Thyroid gland (tissue), 4 donors: ENCODE results near the gene CREBBP. TPM values are rescaled to one million over a fixed set of nuclear protein-coding genes. Genes with fewer than 3 reads are reported as not detected.

Experiments used
- DNase-seq, 2 donors: peaks; one replicate each; pipeline ENCODE4 v3.0.0-alpha.2; 2019
- H3K27ac ChIP-seq, 3 donors: fragments of 200-600 bp; sonication (generic); 1 replicate in 2 of 3; 2 replicates in 1 of 3; pipeline ENCODE4 v1.5.1; 2016 to 2019; ENCODE audit warnings: mild to moderate bottlenecking in 1 of 3, moderate library complexity in 1 of 3
- H3K27me3 ChIP-seq: fragments of 200-600 bp; sonication (generic); one replicate; pipeline ENCODE4 v1.5.1; 2019
- H3K36me3 ChIP-seq, 2 donors: fragments of 200-600 bp; sonication (generic); one replicate each; pipeline ENCODE4 v1.5.1; 2016 to 2019
- H3K4me1 ChIP-seq, 2 donors: fragments of 200-600 bp; sonication (generic); one replicate each; pipeline ENCODE4 v1.5.1; 2017 to 2019
- H3K4me3 ChIP-seq, 3 donors: fragments of 200-600 bp; sonication (generic); replicated peaks in 1 of 3; 1 replicate in 2 of 3; 2 replicates in 1 of 3; pipeline ENCODE4 v1.5.1; 2016; ENCODE audit warnings: mild to moderate bottlenecking in 1 of 3
- H3K9me3 ChIP-seq: fragments of 200-600 bp; sonication (generic); one replicate; pipeline ENCODE4 v1.5.1; 2017
- CTCF ChIP-seq, 6 experiments: fragments of 200-600 bp in 3 of 6; fragments of 450-650 bp in 3 of 6; sonication (generic) in 3 of 6; IDR thresholded peaks; one replicate each; pipeline ENCODE4 v1.5.1; 2016 to 2019; ENCODE audit warnings: antibody characterized with exemption in 6 of 6, mild to moderate bottlenecking in 2 of 6, inconsistent platforms in 1 of 6, moderate library complexity in 1 of 6
- POLR2A ChIP-seq, 2 donors: fragments of 450-650 bp; IDR thresholded peaks; one replicate each; pipeline ENCODE4 v1.6.1; 2017; ENCODE audit warnings: antibody characterized with exemption in 2 of 2, mild to moderate bottlenecking in 2 of 2, moderate library complexity in 1 of 2
- WGBS, 2 donors: methylation state at CpG; one replicate each; pipeline ENCODE4 v1.1.5; 2017; 5-methylcytosine and 5-hydroxymethylcytosine counted together
- intact Hi-C: fragments of 100-400 bp; cut with DNase I; formaldehyde crosslinking; loops from one replicate; pipeline ENCODE4 v1.15.1; 2023
- total RNA-seq, 4 donors: library from RNA; depleted of rRNA; stranded (reverse); fragments of >200 nt; gene quantifications; one replicate each; pipeline ENCODE4 v1.2.3, GENCODE V29; 2016

CREBBP gene
- total RNA-seq, 4 donors from 2014 or later = 52.5 to 157 (median 75.9) TPM

- WGBS, 2 donors = 95% methylated on average over 15 of the region's 15 CpGs
- no peak overlapping the region for H3K27ac ChIP-seq
- no peak for DNase-seq
- H3K27me3 ChIP-seq = no peaks in the 10 kb centered on the region
- TF ChIP-seq CTCF (IDR thresholded peaks at IDR 0.05) (no peak), POLR2A (IDR thresholded peaks at IDR 0.05) (no peak)
- no peaks in the 10 kb centered on the region for H3K9me3 ChIP-seq
- H3K4me1 ChIP-seq = no peaks in the 10 kb centered on the region
- peaks cover 30 to 32% of the 10 kb centered on the region in 2 donors for H3K36me3 ChIP-seq
- no peak overlapping the region for H3K4me3 ChIP-seq
- intact Hi-C loops = no loop called here
Observed at GRCh38 chr16:3752984-3753383, 127.5 kb downstream of the CREBBP start.

GRCh38 chr16:3751878-3752277 is 128.6 kb downstream of the CREBBP start:
- Histone ChIP-seq H3K9me3 (no peaks in the 10 kb centered on the region), H3K27ac (no peak overlapping the region), H3K4me3 (no peak overlapping the region), H3K27me3 (no peaks in the 10 kb centered on the region), H3K4me1 (no peaks in the 10 kb centered on the region), H3K36me3 (peaks cover 22 to 28% of the 10 kb centered on the region in 2 donors)
- 95% methylated on average over 8 of the region's 8 CpGs for WGBS, 2 donors
- intact Hi-C loops = no loop called here
- DNase-seq = no peak
- TF ChIP-seq CTCF (IDR thresholded peaks at IDR 0.05) = no peak
- no peak for TF ChIP-seq POLR2A (IDR thresholded peaks at IDR 0.05)

- WGBS, 2 donors = 64 to 72% methylated on average over 5 of the region's 5 CpGs
- Histone ChIP-seq H3K27ac (no peak overlapping the region), H3K36me3 (peaks cover 41 to 52% of the 10 kb centered on the region in 2 donors), H3K9me3 (no peaks in the 10 kb centered on the region), H3K27me3 (no peaks in the 10 kb centered on the region), H3K4me1 (no peaks in the 10 kb centered on the region), H3K4me3 (no peak overlapping the region)
- intact Hi-C loops = no loop called here
- TF ChIP-seq POLR2A (IDR thresholded peaks at IDR 0.05) (no peak), CTCF (IDR thresholded peaks at IDR 0.05) (no peak)
- DNase-seq = no peak
Observed at GRCh38 chr16:3748307-3748706, 132.2 kb downstream of the CREBBP start.

- Histone ChIP-seq H3K9me3 (no peaks in the 10 kb centered on the region), H3K36me3 (peaks cover 59 to 62% of the 10 kb centered on the region in 2 donors), H3K27ac (no peak overlapping the region), H3K4me1 (no peaks in the 10 kb centered on the region), H3K27me3 (no peaks in the 10 kb centered on the region), H3K4me3 (no peak overlapping the region)
- intact Hi-C loops = no loop called here
- no peak for TF ChIP-seq POLR2A (IDR thresholded peaks at IDR 0.05)
- no peak for TF ChIP-seq CTCF (IDR thresholded peaks at IDR 0.05)
- 89 to 91% methylated on average over 13 of the region's 13 CpGs for WGBS, 2 donors
- no peak for DNase-seq
Observed at GRCh38 chr16:3745751-3746355, 134.7 kb downstream of the CREBBP start.

GRCh38 chr16:3744018-3744417 is 136.5 kb downstream of the CREBBP start:
- Histone ChIP-seq H3K27ac (no peak overlapping the region), H3K36me3 (peaks cover 72 to 79% of the 10 kb centered on the region in 2 donors), H3K4me1 (no peaks in the 10 kb centered on the region), H3K4me3 (no peak overlapping the region), H3K9me3 (no peaks in the 10 kb centered on the region), H3K27me3 (no peaks in the 10 kb centered on the region)
- no peak for TF ChIP-seq POLR2A (IDR thresholded peaks at IDR 0.05)
- TF ChIP-seq CTCF (IDR thresholded peaks at IDR 0.05) = no peak
- no peak for DNase-seq
- WGBS, 2 donors = 95 to 98% methylated on average over 4 to 7 of the region's 7 CpGs
- intact Hi-C loops = no loop called here
